Ovary (tissue), 3 donors: ENCODE results near the gene DOCK4.

Experiments
- EP300 ChIP-seq: sonication (generic); formaldehyde crosslinking; IDR thresholded peaks from one replicate; pipeline ENCODE4 v1.6.1; 2017; ENCODE audit warnings: antibody characterized with exemption
- POLR2A ChIP-seq: fragments of 450-650 bp; IDR thresholded peaks from one replicate; pipeline ENCODE4 v1.6.1; 2017; ENCODE audit warnings: antibody characterized with exemption, mild to moderate bottlenecking, moderate library complexity
- TF ChIP-seq, protein P1 (sequence below), 3 donors: fragments of 450-650 bp in 2 of 3; fragments of 200-600 bp in 1 of 3; IDR thresholded peaks; one replicate each; pipeline versions ENCODE4 v1.5.1 to v1.8.0; 2016 to 2022; ENCODE audit warnings: antibody characterized with exemption in 3 of 3, mild to moderate bottlenecking in 1 of 3
- donor health status: DM: no; HTN: no; CAD: no.

DNA sequence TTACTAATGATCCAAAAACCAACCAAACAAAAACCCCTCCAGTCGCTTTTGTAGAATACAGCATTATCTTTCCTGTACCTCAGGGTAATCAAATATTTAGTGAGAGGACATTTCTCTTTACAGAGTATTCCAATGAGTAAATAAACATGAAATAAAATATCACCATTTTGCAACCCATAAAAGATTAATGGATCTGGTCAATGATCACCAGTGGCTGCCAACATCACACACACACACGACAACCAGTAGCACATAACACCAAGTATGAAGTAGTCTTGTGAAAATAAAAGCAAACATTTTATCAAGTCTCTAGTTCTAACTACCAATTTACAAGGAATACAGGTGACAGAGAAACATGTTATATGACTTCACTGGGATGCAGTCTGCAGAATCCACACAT, 455.3 kb downstream of the DOCK4 start:
- TF ChIP-seq, protein P1, sequence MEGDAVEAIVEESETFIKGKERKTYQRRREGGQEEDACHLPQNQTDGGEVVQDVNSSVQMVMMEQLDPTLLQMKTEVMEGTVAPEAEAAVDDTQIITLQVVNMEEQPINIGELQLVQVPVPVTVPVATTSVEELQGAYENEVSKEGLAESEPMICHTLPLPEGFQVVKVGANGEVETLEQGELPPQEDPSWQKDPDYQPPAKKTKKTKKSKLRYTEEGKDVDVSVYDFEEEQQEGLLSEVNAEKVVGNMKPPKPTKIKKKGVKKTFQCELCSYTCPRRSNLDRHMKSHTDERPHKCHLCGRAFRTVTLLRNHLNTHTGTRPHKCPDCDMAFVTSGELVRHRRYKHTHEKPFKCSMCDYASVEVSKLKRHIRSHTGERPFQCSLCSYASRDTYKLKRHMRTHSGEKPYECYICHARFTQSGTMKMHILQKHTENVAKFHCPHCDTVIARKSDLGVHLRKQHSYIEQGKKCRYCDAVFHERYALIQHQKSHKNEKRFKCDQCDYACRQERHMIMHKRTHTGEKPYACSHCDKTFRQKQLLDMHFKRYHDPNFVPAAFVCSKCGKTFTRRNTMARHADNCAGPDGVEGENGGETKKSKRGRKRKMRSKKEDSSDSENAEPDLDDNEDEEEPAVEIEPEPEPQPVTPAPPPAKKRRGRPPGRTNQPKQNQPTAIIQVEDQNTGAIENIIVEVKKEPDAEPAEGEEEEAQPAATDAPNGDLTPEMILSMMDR (IDR thresholded peaks at IDR 0.05), result no peak
- TF ChIP-seq POLR2A (no peak), EP300 (no peak)
